Nephron (organoid): ENCODE data around the gene PIERCE2.
A peak's percentile ranks its signal among the peaks of the same experiment; 100 is the strongest.
"Not testable (repeated sequence)": the region's sequence is repeated elsewhere in the genome, so short reads cannot be mapped to it uniquely, and the experiment has no call there.

Experiments used
- H3K27ac Mint-ChIP-seq, 3 experiments: 2 replicates each; pipeline ENCODE4 v1.8.0; 2020; ENCODE audit warnings: mixed read lengths in 3 of 3, mild to moderate bottlenecking in 2 of 3, moderate library complexity in 1 of 3
- H3K27me3 Mint-ChIP-seq: 2 replicates; pipeline ENCODE4 v1.8.0; 2021; ENCODE audit warnings: low read depth, mild to moderate bottlenecking, moderate library complexity, mixed read lengths
- H3K36me3 Mint-ChIP-seq: 2 replicates; pipeline ENCODE4 v1.8.0; 2020; ENCODE audit warnings: low read depth, mixed read lengths
- H3K4me1 Mint-ChIP-seq: 2 replicates; pipeline ENCODE4 v1.8.0; 2020; ENCODE audit warnings: mixed read lengths
- H3K4me3 Mint-ChIP-seq, 3 experiments: 2 replicates each; pipeline ENCODE4 v1.8.0; 2020; ENCODE audit warnings: mild to moderate bottlenecking in 3 of 3, mixed read lengths in 3 of 3, moderate library complexity in 2 of 3
- H3K9me3 Mint-ChIP-seq: 2 replicates; pipeline ENCODE4 v1.8.0; 2020; ENCODE audit warnings: mixed read lengths
- TF ChIP-seq, protein P1 (sequence below), 3 experiments: fragments of 200-600 bp; sonication (generic); IDR thresholded peaks; one replicate each; pipeline ENCODE4 v1.5.0; 2021; ENCODE audit warnings: antibody characterized with exemption in 3 of 3; ENCODE audit not compliant: unreplicated experiment in 3 of 3

Gene PIERCE2

DNA sequence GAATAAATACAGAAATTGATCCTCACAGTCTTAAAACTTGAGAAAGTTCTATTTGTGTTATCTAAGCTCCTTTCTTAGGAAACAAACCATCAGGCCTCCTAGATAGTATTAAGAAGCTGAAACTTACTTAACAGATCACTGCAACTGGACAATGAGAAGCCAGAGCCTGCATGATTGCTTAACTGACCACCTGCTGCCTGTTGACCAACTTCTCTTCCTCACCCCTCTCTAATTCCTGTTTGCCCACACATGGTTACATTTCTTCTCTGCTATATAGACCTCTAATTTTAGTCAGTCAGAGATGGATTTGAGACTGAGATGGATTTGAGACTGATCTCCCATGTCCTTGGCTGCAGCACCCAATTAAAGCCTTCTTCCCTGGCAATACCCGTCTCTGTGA is 13.6 kb upstream of the PIERCE2 start:
- TF ChIP-seq, protein P1, sequence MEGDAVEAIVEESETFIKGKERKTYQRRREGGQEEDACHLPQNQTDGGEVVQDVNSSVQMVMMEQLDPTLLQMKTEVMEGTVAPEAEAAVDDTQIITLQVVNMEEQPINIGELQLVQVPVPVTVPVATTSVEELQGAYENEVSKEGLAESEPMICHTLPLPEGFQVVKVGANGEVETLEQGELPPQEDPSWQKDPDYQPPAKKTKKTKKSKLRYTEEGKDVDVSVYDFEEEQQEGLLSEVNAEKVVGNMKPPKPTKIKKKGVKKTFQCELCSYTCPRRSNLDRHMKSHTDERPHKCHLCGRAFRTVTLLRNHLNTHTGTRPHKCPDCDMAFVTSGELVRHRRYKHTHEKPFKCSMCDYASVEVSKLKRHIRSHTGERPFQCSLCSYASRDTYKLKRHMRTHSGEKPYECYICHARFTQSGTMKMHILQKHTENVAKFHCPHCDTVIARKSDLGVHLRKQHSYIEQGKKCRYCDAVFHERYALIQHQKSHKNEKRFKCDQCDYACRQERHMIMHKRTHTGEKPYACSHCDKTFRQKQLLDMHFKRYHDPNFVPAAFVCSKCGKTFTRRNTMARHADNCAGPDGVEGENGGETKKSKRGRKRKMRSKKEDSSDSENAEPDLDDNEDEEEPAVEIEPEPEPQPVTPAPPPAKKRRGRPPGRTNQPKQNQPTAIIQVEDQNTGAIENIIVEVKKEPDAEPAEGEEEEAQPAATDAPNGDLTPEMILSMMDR (IDR thresholded peaks at IDR 0.05; ENCODE audit: unreplicated experiment in 3 of 3) = no peak
- Mint-ChIP-seq H3K36me3 (peaks cover 29% of the 10 kb centered on the region), H3K9me3 (peaks cover 2% of the 10 kb centered on the region), H3K27ac (no peak overlapping the region), H3K4me3 (no peak overlapping the region), H3K4me1 (peaks cover 6% of the 10 kb centered on the region), H3K27me3 (peaks cover 3% of the 10 kb centered on the region)

DNA sequence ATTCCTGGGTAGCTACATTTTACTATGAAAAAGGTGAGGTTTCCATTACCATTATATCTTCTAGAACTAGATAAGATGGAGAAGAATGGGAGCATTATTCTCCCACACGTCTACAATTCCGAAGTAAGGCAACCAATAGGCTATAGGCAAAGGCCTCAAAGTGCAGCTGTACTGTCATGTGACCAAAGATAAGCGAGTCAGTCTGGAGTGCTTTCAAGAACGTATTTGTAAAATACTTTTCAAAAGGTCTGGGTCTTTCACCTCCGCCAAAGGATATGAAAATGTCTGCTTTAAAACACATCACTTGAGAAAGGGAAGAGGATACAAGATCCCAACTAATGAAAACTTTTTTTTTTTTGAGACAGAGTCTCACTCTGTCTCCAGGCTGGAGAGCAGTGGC is 10.1 kb upstream of the PIERCE2 start:
- TF ChIP-seq, protein P1 (IDR thresholded peaks at IDR 0.05; ENCODE audit: unreplicated experiment in 3 of 3) = no peak
- Mint-ChIP-seq H3K4me3 (no peak overlapping the region), H3K4me1 (peaks cover 6% of the 10 kb centered on the region), H3K27ac (no peak overlapping the region), H3K9me3 (peaks cover 2% of the 10 kb centered on the region), H3K36me3 (peaks cover 34% of the 10 kb centered on the region), H3K27me3 (peaks cover 3% of the 10 kb centered on the region)

DNA sequence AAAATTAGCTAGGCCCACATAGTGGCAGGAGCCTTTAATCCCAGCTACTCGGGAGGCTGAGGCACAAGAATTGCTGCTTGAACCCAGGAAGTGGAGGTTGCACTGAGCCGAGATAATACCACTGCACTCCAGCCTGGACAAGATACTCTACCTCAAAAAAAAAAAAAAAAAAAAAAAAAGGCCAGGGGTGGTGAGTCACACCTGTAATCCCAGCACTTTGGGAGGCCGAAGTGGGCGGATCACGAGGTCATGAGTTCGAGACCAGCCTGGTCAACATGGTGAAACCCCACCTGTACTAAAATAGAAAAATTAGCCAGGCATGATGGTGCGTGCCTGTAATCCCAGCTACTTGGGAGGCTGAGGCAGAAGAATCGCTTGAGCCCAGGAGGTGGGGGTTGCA is 8.2 kb upstream of the PIERCE2 start:
- not testable (repeated sequence) for H3K27me3 Mint-ChIP-seq, H3K9me3 Mint-ChIP-seq, H3K4me1 Mint-ChIP-seq, H3K27ac Mint-ChIP-seq, H3K4me3 Mint-ChIP-seq
- H3K36me3 Mint-ChIP-seq = peaks cover 34% of the 10 kb centered on the region

DNA sequence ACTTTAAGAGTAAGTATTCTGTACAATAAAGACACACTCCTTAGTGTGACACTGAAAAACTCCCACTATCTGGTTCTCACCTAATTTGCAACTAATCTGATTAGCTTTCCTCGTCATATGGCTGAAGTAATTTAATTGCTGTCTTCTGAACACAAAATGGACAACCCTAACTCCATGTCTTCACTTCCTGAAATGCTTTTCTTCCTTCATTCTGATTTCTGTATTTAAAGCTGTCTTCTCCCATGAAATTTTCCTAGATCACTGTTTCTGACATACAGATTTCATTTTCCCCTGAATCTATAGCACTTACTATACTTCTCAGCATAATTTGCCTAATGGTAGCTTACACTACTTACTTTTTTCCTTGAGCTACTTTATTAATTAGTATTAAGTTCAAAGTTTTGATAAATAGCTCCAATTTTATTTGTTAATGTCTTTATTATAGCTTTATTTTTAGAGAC is 6.5 kb upstream of the PIERCE2 start:
- Mint-ChIP-seq H3K9me3 (no peaks in the 10 kb centered on the region), H3K27ac (no peak overlapping the region), H3K27me3 (peaks cover 3% of the 10 kb centered on the region), H3K4me1 (no peaks in the 10 kb centered on the region), H3K36me3 (peaks cover 23% of the 10 kb centered on the region), H3K4me3 (no peak overlapping the region)
- TF ChIP-seq, protein P1 (IDR thresholded peaks at IDR 0.05; ENCODE audit: unreplicated experiment in 3 of 3) = no peak

DNA sequence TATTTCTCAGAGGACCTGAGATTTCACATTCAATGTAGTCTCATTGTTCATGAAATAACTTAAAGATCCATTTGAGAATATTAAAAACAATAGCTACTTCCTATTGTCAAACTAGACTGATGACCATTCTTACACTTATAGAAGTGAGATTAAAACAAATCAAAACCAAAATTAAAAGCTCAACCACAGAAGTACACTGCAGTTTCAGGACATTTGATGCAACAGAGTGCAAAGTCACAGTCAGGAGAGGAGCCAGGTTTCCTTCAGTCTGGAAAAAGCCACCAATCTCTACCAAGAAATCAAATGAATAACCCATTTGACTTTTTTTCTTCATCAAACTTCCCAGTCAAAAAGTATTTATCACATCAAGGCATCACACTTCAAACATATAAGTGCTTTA is 5.6 kb upstream of the PIERCE2 start:
- Mint-ChIP-seq H3K4me1 (peaks cover 7% of the 10 kb centered on the region), H3K36me3 (peaks cover 16% of the 10 kb centered on the region), H3K27ac (no peak overlapping the region), H3K27me3 (no peaks in the 10 kb centered on the region), H3K9me3 (no peaks in the 10 kb centered on the region), H3K4me3 (no peak overlapping the region)
- TF ChIP-seq, protein P1 (IDR thresholded peaks at IDR 0.05; ENCODE audit: unreplicated experiment in 3 of 3) = no peak

DNA sequence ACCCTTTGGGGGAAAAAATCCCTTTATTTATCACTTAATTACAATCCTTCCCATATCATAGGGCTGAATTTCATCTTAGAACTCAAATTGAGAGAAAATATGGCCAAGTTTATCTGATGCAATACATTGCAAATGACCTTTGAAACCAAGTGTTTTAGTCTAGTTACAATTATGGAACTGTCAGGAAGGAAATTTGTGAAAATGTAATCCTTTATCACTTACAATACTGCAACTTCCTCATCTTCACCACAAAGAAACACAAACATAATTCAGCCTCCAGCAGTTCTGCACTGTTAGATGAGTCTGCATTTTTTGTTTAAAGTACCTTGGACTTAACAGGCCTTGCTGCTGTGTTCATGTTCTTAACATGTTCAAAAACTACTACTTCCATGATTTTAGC is 4.8 kb upstream of the PIERCE2 start:
- TF ChIP-seq, protein P1 (IDR thresholded peaks at IDR 0.05; ENCODE audit: unreplicated experiment in 3 of 3) = no peak
- peak overlapping the region in 1 of 3 experiments; percentile 23 for H3K27ac Mint-ChIP-seq
- H3K4me3 Mint-ChIP-seq = no peak overlapping the region
- peaks cover 10% of the 10 kb centered on the region for H3K36me3 Mint-ChIP-seq
- H3K9me3 Mint-ChIP-seq = no peaks in the 10 kb centered on the region
- peaks cover 9% of the 10 kb centered on the region for H3K4me1 Mint-ChIP-seq
- no peaks in the 10 kb centered on the region for H3K27me3 Mint-ChIP-seq
